DMS 273 (cell line): ENCODE measurements around the gene TBX19.
A peak's percentile ranks its signal among the peaks of the same experiment; 100 is the strongest.

Experiments
- DNase-seq: peaks from one replicate; lab custom pipeline; 2025; ENCODE audit not compliant: unreplicated experiment; lab: John Stamatoyannopoulos, UW

The TBX19 gene

DNA sequence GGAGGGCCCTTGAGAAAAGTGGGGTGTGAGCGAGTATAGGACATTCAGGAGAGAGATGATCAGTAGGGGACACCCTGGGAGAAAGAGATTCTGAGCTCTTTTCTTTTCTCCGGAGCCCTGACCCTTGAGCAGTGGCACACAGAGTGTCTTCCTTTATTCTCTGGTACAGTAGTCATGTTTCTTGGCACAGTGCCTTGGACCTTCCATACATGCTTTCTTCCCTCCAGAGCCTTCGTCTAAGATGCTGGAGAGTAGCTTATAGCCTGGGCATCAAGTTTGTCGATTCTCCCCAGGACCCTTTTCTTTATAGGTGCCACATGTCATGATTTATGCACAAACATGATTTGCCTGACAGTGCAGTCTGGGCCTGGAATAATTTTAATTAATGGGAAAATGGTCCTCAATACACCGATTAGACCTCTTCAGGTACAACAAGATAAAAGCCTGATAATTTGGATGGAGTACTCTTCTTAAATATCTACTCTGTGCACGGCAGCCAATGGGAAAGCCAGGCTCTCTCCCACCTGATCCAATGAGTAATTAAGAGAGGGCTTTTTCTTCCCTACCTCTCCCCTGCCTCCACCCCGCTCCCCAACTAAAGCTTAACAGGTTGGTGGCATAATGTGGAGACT is at the start of gene TBX19:
Gene TBX19, plus strand, starts transcription at position 582 of the 632 bp plus-strand sequence. CDS start 214 bp downstream, outside the sequence.
- no peak for DNase-seq

DNA sequence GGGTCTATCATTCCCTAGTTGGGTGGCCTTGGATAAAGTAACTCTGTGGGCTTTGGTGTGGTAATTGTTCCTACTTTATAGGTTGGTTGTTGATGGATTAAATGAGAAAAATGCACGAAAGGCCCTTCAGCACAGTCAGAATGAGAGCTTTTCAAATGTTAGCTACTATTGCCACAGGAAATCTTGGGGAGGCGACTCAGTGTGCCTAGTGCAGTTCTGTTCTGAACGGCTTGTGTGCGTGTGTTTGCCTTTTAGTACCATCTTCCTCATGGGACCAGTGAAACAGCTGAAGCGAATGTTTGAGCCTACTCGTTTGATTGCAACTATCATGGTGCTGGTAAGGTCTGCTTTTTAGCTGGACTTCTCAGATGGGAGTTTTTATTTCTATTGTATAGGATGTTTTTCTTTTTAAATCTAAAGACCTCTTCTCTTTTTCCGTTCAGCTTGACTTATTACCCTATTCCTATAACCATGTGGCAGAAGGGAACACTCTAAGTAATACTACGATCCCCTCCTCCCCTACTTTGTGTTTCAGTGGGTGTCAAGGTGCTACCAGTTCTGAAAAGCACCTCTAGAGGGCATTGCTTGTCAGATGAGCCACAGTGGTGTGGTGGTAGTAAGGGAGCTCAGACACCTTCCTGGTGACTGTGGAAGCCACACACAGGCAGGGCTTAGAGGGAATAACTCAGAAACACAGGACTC is 45.7 kb upstream of the TBX19 start:
- peak; percentile 72 for DNase-seq

DNA sequence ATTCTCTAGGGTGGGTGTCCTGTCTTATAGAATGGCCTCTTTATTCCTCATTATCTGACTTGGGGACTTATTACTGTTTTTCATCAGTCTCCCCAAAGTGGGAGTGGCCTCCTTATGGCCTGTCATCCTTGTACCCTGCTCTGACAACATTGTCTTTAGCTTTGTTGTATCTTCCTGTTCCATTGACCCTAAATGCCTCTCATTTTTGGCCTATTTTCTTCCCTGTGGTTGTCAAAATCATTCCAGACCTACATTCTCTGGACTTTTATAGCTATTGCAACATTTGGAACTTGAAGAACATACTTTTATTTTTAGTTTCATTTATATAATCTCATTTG is 45.2 kb upstream of the TBX19 start:
- no peak for DNase-seq

DNA sequence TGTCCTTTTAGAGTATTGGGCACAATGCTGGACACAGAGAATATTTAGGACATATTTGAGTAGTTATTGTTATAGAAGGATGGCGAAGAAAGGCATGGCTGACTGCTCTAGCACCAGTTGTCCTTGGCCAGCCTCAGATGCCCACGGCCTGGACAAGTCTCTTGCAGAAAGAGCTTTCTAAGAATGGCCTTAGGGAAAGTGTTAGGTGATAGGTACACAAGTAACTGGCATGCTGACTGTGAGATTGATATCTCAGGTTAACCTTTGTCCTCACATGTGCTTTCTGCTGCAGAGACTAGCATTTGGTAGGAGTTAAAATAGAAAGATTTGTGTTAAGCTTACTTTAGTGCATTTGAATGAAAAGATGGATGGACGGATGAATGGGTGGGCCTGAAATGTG is 44.7 kb upstream of the TBX19 start:
- no peak for DNase-seq

DNA sequence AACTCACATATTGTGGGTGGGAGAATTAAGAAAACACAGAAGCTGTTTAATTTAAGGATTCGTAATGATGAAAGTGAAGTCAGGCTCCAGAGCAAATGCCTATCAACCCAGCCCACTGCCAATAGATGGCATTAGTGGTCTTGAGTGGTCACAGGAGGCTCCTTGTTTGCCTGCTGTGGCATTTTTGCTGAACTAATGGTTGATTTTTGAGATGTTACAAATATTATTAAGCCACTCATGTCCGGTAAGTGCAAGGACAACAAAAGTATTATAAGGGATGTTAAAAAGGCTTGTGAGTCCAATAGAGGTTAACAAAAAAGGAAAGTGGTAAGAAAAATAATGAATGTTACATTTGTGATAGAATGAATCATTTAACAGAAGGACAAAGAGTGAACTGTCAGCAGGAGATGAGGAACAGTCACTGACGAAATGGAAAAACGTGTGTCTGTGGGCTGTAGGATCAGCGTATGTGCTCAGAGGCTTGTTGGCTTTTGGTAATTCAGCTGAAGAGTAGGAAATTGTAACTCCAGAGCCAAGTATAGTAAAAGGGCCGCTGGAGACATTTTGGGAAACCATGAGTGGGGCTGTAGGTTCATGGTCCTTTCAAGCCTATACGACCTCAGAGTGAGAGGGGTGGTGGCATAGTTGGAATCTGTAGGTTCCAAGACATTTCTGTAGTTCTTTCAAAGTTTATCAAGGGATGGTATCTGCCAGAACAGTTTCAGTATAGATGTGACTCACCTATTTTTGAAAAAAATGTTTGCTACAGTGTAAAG is 43.7 kb upstream of the TBX19 start:
- no peak for DNase-seq

DNA sequence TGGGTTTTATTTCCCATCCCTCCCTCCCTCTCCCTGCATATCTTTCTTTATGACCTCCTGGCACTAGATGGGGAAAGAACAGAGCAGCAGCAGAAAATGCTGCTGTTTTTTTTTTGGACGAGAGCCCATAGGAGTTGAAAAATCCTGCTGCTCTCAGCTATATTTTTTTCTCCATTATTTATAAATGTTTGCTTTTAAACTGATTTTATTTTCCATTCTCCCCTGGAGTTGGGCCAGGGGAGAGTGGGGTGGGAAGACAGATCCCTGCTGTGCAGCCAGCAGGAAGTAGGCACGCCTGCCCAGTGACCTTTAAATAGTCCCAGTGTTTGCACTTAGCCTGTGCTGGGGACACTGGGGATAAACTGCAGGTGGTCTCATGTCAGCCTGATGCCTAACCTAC is 37.5 kb upstream of the TBX19 start:
- DNase-seq = no peak

DNA sequence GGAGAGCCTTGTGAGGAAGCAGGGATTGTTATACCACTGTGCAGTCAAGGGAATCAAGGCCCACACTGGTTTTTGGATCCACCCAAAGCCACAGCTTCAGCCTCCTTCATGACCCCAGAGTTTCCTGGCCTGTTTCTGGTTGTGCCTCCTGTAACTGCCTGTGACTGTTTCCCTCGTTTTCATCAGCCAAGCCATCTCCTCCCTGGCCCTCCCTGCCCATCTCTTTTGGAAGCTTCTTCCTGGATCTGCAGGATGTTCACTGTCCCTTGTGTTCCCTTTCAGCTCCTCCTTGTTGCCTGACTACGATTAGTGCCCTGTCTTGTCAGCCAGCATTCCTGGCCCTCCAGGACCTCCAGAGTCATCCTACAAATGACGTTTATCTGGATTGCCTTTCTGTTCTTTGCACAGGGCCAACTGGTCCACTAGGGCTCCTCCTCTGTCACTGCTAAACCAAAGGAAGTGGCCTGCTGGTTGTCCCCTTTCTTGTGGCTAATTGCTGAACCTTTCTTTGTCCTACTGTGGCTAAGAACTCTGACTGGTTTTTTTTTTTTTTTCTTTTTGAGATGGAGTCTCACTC is 37.0 kb upstream of the TBX19 start:
- no peak for DNase-seq

DNA sequence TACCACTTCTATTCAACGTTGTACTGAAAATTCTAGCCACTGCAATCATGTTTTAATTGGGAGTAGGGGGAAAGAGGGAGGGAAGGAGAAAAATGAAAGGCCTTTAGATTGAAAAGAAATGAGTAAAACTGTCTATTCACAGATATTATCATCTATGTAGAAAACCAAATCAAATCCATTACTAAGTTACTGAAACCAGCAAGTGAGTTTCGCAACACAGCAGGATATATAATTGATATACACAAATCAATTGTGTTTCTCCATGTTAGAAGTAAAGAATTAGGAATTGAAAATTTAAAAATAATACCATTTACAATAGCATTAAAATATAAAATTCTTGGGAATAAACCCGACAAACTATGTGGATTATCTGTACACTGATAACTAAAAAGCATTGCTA is 35.6 kb upstream of the TBX19 start:
- DNase-seq = no peak

DNA sequence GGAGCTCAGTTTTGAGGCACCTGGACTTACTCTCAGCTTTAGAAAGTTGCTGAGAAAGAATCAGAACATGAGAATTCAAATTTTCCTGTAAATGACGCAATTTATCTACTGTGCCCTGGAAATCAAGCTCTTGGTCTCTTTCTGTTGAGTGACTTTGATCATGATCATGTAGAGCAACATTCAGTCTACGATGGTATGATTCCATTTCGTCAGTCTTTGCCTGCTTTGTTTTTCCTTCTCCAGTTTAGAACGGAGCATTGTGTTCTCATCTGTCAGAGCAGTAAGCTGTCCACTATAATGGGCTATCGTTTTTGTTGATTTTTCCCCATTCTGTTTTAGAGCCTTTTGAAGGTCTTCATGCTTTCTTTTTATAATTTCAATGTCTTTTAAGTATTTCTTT is 34.2 kb upstream of the TBX19 start:
- DNase-seq = no peak

DNA sequence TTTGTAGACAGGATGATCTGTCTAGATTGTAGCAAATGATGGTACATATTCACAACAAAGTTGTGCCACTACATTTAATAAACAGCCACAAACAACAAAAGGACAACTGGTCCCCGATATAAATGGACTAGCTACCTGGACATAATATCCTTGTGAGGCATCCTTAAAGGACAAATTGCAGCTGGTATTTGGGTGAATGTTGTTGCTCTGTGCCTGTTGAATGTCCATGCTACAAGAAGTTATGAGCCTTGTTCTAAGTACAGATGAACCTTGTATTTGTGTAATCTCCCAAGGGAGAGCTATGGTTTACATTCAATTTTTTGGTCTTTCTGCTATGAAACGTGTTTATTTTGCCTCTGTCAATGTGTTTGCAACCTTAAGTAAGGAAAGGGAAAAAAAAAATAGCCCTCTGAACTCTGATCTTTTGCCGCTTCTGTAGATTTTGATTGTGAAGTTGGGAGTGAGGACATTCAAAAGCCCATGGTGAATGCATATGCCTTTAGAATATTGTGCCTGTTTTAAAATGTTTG is 28.4 kb upstream of the TBX19 start:
- DNase-seq = no peak

DNA sequence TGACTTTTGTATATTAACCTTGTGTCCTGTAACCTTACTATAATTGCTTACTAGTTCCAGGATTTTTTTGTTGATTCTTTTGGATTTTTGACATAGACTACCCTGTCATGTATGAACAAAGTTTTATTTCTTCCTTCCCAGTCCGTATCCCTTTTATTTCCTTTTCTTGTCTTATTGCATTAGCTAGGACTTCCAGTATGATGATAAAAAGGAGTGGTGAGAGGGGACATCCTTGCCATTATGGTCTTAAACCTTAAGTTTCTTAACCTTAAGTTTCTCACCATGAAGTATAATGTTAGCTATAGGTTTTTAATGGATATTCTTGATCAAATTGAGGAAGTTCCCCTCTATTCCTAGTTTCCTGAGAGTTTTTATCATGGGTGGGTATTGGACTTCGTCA is 24.5 kb upstream of the TBX19 start:
- no peak for DNase-seq

DNA sequence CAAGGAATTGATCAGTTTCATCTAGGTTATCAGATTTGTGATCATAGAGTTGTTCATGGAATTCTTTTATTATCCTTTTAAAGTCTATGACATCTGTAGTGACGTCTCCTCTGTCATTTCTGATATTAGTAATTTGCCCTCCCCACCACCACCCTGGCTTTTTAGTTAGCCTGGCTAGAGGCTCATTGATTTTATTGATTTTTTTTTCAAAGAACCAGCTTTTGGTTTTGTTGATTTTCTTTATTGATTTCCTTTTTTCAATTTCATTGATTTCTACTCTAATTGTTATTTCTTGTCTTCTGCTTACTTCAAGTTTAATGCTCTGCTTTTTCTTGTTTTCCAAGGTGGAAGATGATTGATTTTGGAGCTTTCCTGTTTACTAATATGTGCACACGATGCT is 23.3 kb upstream of the TBX19 start:
- DNase-seq = no peak

DNA sequence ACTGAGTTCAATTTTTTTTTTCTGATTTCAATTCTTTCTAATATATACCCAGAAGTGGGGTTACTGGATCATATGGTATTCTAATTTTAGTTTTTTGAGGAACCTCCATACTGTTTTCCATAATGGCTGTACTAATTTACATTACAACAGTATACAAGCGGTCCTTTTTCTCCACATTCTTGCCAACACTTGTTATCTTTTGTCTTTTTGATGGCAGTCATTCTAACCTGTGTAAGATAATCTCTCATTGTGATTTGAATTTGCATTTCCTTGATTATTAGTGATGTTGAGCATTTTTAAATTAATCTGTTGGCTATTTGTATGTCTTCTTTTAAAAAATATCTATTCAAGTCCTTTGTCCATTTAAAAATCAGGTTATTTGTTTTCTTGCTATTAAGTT is 21.1 kb upstream of the TBX19 start:
- DNase-seq = no peak

DNA sequence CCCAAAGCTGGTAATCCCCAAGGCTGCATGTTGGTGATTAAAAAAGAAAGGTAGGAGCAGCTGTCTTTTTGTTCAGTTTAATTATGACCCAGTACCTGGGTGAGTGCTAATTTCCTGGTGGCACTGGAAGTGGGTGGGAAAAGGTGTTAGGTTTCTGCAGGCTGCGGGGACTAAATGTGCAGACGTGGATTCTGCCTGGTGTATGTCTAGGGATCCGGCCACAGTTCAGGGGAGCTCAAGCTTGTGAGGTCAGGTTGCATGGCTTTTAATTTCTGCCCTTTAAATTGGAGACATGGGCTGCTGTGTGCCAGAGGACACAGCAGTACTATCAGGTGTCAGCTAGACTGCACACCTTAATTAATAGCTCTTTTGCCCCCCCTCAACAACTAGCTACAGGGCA is 20.3 kb upstream of the TBX19 start:
- no peak for DNase-seq

DNA sequence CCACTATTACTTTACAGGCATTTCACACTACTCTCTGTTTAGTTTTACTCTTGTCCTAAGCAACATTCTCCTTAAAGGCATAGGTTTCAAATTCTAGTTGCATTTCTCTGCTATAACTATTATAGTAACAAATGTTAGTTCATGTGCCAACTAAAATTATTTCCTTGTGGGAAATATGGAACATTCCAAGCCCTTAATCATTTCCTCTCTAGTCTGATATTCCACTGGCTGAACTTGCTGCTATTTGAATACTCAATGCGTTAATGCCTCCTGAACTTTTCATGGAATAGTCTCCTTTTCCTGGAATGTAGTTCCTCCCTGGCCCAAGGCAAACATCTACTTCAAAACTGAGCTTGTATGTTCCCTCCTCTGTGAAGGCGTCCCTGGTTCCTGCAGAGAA is 19.3 kb upstream of the TBX19 start:
- DNase-seq = no peak

DNA sequence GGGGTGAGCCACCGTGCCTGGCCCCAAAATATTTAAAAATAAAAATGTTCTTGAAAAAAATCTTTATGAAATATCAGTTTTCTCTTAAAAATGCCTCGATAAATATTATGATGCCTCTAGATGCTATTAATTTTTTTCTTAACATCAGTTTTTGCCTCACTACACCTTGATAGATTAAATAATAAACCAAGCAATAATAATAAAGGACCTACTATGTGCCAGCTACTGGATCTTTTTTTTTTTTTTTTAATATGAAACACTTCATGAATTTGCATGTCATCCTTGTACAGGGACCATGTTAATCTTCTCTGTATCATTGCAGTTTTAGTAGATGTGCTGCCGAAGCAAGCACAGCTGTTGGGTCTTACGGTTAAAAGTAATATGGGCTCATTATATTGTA is 17.5 kb upstream of the TBX19 start:
- DNase-seq = no peak

DNA sequence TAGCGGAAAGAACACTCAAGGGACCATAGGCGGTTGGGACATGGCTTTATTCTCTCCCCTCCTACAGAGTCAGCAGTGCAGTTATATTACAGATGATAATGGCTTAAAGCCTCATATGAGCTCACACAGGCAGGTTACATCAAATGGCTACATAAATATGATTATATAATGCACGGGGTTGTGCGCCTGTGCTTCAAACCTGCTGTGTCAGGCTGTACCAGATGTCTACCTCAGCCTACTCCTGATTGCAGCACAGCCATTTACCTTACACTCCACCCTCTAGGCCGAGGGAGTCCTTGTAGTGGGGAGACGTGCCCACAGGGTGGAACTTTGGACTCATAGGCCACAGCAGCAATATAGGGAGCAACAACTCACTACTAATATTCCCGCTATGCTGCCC is 16.4 kb upstream of the TBX19 start:
- no peak for DNase-seq

DNA sequence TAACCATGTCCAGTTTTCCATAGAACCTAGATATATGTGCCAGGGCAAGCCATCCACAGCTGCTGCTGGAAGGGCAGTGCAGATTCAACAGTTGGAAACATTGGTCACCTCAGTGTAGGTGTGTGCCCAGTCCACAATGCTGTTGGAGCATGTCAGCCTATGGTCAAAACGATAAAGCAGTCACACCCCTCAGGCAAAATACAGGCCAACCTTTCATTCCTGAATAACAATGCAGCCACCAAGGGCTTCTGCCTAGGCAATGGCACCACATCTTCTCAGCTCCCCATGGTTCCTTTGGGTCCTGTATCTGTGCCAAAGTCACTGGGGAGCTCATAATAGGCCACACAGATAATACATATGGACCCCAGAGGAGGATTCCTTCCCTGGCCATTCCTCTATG is 15.1 kb upstream of the TBX19 start:
- DNase-seq = no peak

DNA sequence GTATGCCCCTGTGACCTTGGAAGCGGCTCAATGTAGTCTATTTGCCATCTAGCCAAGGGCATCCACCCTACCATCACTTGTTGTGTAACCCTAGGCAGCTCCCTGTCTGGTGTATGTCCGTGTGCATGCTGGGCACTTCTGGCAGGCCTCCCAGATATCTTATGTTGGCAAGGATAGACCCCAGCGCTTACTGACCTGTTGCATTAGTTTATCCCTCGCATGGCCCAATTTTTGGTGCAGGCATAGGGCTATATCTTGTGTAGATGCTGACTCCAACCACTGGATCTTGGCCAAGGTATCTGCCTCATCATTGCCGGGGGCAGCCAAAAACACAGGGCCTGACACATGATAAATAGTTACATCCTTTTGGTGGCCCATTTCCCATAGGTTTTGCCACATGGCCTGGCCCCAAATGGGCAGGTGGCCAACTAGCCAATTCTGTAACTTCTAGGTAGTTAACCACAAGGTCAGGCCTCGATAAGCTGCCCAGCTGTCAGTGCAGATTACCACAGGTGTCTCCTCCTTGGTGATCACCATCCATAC is 14.0 kb upstream of the TBX19 start:
- DNase-seq = no peak

DNA sequence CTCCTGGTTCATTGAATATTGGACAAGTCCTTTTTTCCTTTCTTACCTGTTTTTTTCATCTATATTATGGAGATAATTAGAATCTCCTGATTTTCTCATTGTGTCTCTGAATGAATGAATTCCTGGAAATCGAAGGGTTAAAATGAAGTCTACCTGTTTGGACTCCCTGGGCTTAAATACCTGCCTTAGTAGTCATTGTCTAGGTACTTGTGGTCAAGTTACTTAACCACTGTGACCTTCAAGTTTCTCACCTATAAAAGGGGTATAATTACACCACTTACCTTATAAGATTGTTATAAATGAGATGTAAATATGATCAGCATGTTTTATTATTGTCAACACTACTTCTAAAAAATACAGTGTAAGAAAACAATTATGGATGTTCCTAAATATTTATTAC is 9.0 kb upstream of the TBX19 start:
- DNase-seq = no peak

DNA sequence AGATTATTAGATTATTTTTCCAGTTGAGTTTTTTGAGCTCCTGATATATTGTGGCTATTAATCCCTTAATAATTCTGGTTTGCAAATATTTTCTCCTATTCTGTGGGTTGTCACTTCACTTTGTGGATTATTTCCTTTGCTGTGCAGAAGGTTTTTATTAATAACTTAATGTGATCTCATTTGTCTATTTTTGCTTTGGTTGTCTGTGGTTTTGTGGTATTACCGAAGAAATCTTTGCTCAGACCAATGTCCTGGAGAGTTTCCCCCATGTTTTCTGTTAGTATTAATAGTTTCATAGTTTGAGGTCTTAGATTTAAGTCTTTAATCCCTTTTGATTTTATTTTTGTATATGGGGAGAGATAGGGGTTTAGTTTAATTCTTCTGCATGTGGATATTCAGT is 7.1 kb upstream of the TBX19 start:
- DNase-seq = no peak

DNA sequence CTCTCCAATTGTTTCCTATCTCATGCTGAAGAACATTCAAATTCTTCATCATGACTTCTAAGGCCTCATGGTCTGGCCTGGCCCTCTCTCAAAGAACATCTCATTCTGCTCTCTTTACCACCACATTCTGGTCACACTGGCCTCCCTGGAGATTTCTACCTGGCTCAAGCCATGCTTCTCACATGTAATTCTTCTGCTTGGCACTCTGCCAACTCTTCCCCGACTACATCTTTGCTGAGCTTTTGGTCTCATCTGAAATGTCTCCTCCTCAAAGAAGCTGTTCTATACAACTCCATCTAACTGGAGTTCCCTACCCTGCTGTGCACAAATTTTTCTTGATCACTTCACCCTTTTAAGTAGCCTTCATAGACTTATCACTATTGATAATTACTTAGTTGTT is 1.4 kb upstream of the TBX19 start:
- no peak for DNase-seq
